ENCODE measurements around the gene GPATCH1.

DNA sequence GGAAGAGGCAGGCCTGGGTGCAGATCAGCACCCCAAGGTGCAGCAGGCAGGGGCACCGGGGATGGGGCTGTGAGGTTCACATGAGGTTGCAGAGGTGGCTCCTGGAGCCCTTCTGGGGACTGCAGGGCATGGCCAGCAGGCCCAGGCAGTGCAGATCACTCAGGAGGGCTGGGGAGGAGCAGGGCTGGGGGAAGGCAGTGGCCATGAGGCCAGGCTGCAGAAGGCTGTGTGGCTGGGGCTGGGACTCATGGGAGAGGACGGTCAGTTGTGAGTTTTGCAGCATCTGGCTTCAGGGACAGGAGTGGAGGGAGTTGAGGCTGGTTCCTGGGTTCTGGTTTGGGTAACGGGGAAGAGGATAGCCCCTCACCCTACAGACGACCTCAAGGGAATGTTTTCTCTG, 58.2 kb downstream of the GPATCH1 start:
- no peak for TF ChIP-seq EZH2 (IDR thresholded peaks at IDR 0.05; ENCODE audit: borderline replicate concordance, low read length)
- TF ChIP-seq, protein P1, sequence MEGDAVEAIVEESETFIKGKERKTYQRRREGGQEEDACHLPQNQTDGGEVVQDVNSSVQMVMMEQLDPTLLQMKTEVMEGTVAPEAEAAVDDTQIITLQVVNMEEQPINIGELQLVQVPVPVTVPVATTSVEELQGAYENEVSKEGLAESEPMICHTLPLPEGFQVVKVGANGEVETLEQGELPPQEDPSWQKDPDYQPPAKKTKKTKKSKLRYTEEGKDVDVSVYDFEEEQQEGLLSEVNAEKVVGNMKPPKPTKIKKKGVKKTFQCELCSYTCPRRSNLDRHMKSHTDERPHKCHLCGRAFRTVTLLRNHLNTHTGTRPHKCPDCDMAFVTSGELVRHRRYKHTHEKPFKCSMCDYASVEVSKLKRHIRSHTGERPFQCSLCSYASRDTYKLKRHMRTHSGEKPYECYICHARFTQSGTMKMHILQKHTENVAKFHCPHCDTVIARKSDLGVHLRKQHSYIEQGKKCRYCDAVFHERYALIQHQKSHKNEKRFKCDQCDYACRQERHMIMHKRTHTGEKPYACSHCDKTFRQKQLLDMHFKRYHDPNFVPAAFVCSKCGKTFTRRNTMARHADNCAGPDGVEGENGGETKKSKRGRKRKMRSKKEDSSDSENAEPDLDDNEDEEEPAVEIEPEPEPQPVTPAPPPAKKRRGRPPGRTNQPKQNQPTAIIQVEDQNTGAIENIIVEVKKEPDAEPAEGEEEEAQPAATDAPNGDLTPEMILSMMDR (IDR thresholded peaks at IDR 0.05; ENCODE audit: low read length) = no peak
